GM12878 (cell line): ENCODE results near the gene NCKAP5. TPM values are rescaled to one million over a fixed set of nuclear protein-coding genes. Genes with fewer than 3 reads are reported as not detected.

ENCODE experiments used
- ATAC-seq: fragments of 200-7000 bp; cut with Tn5 transposase; 3 replicates; pipeline ENCODE4 v1.9.1; 2020; ENCODE audit warnings: mild to moderate bottlenecking, moderate library complexity
- BruUV-seq: library from RNA; stranded (reverse); fragments of 400-500 nt; replicated peaks from 2 replicates; lab custom pipeline; 2021; lab: Mats Ljungman, UMichigan
- CTCF ChIA-PET: fragments of 300-600 bp; sonication (Branson Sonifier 250); formaldehyde crosslinking; extraction: SDS; loops from one replicate; lab custom pipeline; 2021; ENCODE audit warnings: inconsistent platforms; lab: Yijun Ruan, JAX
- POLR2A ChIA-PET: fragments of 350-600 bp; formaldehyde crosslinking; extraction: SDS; loops from one replicate; lab custom pipeline; 2021; ENCODE audit warnings: inconsistent platforms; lab: Charles Lee
- RAD21 ChIA-PET: fragments of 300-600 bp; sonication (Branson Sonifier 250); formaldehyde crosslinking; loops from one replicate; lab custom pipeline; 2023; ENCODE audit warnings: antibody characterized with exemption; ENCODE audit not compliant: unreplicated experiment; lab: Charles Lee
- SMC1A ChIA-PET: fragments of 300-600 bp; sonication (Branson Sonifier 250); formaldehyde crosslinking; loops from one replicate; lab custom pipeline; 2023; ENCODE audit not compliant: unreplicated experiment, uncharacterized antibody; lab: Charles Lee
- DNase-seq: peaks from one replicate; pipeline ENCODE4 v3.0.0-alpha.2; 2011; ENCODE audit warnings: low read depth, low spot score
- FAIRE-seq: peaks from 3 replicates; lab custom pipeline; 2011; peaks lifted over from hg19 to GRCh38; lab: Jason Lieb, UNC
- H2AFZ ChIP-seq: 2 replicates; pipeline ENCODE4 v1.6.0; 2011; ENCODE audit warnings: low read depth, low read length, control low read depth; ENCODE audit not compliant: control insufficient read depth
- H3K27ac ChIP-seq: 2 replicates; pipeline ENCODE4 v1.5.1; 2011; ENCODE audit warnings: control low read depth; ENCODE audit not compliant: control insufficient read depth, insufficient read depth
- H3K27me3 ChIP-seq, 2 experiments: replicated peaks in 1 of 2; 2 replicates each; pipeline versions ENCODE4 v1.6.0 to v1.6.1; 2011; ENCODE audit warnings: low read length in 1 of 2; ENCODE audit not compliant: control insufficient read depth in 2 of 2, insufficient read depth in 2 of 2
- H3K36me3 ChIP-seq, 2 experiments: 2 replicates each; pipeline ENCODE4 v1.5.1; 2011; ENCODE audit warnings: low read length in 1 of 2; ENCODE audit not compliant: control insufficient read depth in 2 of 2, insufficient read depth in 2 of 2
- H3K4me1 ChIP-seq: 2 replicates; pipeline ENCODE4 v1.6.1; 2011; ENCODE audit warnings: mild to moderate bottlenecking, low read length, moderate library complexity, mixed read lengths; ENCODE audit not compliant: control insufficient read depth, insufficient read depth
- H3K4me2 ChIP-seq: 2 replicates; pipeline ENCODE4 v1.6.0; 2011; ENCODE audit warnings: control low read depth; ENCODE audit not compliant: control insufficient read depth, insufficient read depth
- H3K4me3 ChIP-seq: fragments of 200-600 bp; sonication (generic); 2 replicates; pipeline ENCODE4 v1.5.1; 2016
- H3K79me2 ChIP-seq: 2 replicates; pipeline ENCODE4 v1.6.0; 2011; ENCODE audit warnings: low read length; ENCODE audit not compliant: control insufficient read depth, insufficient read depth
- H3K9ac ChIP-seq: 2 replicates; pipeline ENCODE4 v1.8.0; 2011; ENCODE audit warnings: low read length, control low read depth, mixed read lengths; ENCODE audit not compliant: control insufficient read depth, insufficient read depth
- H3K9me3 ChIP-seq: replicated peaks from 3 replicates; pipeline ENCODE4 v1.5.1; 2011; ENCODE audit warnings: mild to moderate bottlenecking, low read length; ENCODE audit not compliant: control insufficient read depth, insufficient read depth
- H4K20me1 ChIP-seq: 2 replicates; pipeline ENCODE4 v1.6.0; 2011; ENCODE audit not compliant: control insufficient read depth, insufficient read depth
- ATF7 ChIP-seq: fragments of 450-650 bp; IDR thresholded peaks from 2 replicates; pipeline ENCODE4 v1.6.1; 2016; ENCODE audit warnings: low read depth, mild to moderate bottlenecking
- CEBPB ChIP-seq, 2 experiments: fragments of 150-350 bp in 1 of 2; IDR thresholded peaks; 2 replicates each; pipeline ENCODE4 v1.6.1; 2012 to 2014; ENCODE audit warnings: low read depth in 2 of 2, low read length in 2 of 2, borderline replicate concordance in 1 of 2, inconsistent platforms in 1 of 2
- EGR1 ChIP-seq, 2 experiments: IDR thresholded peaks; 1 replicate in 1 of 2; 2 replicates in 1 of 2; pipeline ENCODE4 v1.6.1; 2011 to 2012; ENCODE audit warnings: low read depth in 2 of 2, low read length in 2 of 2, borderline replicate concordance in 1 of 2, mild to moderate bottlenecking in 1 of 2, moderate library complexity in 1 of 2
- FOXK2 ChIP-seq: fragments of 450-650 bp; IDR thresholded peaks from 2 replicates; pipeline ENCODE4 v1.6.1; 2017; ENCODE audit warnings: mild to moderate bottlenecking, moderate library complexity
- HDAC2 ChIP-seq: fragments of 200-600 bp; sonication (generic); IDR thresholded peaks from 2 replicates; pipeline ENCODE4 v1.6.1; 2017
- NR2F1 ChIP-seq: fragments of 450-650 bp; conservative IDR thresholded peaks from 2 replicates; pipeline ENCODE4 v1.6.1; 2017; ENCODE audit warnings: mild to moderate bottlenecking
- SMAD1 ChIP-seq: fragments of 450-650 bp; IDR thresholded peaks from 2 replicates; pipeline ENCODE4 v1.6.1; 2018; ENCODE audit warnings: mild to moderate bottlenecking, low read depth; ENCODE audit not compliant: partially characterized antibody
- WGBS: methylation state at CpG from one replicate; pipeline ENCODE4 v1.1.6; 2016; ENCODE audit warnings: low lambda C conversion rate; ENCODE audit not compliant: insufficient replicate concordance, insufficient coverage; ENCODE audit errors: missing lambda C conversion rate; 5-methylcytosine and 5-hydroxymethylcytosine counted together
- in situ Hi-C: fragments of 300-500 bp; cut with MboI; formaldehyde crosslinking; loops from 9 replicates; pipeline ENCODE4 v1.14.3; 2018; ENCODE audit warnings: mixed read lengths
- intact Hi-C: fragments of 100-400 bp; cut with micrococcal nuclease; formaldehyde crosslinking; loops from one replicate; pipeline ENCODE4 v1.14.2; 2022; ENCODE audit not compliant: unreplicated experiment
- polyA plus RNA-seq, 11 experiments: library from polyadenylated mRNA; depleted of rRNA in 4 of 11; unstranded in 6 of 11; stranded (reverse) in 5 of 11; fragments of >200 nt; fragmentation: Nextera tagmentation in 4 of 11; fragmentation: Illumina TruSeq in 1 of 11; extraction: Ambion mirVana in 4 of 11; extraction: Trizol in 1 of 11; gene quantifications; 1 replicate in 1 of 11; 2 replicates in 10 of 11; pipeline versions ENCODE4 v1.2.1 to v1.2.3, GENCODE V29; 2011 to 2016; ENCODE audit warnings: inconsistent platforms in 2 of 11, missing spikeins in 2 of 11, low read depth in 1 of 11
- total RNA-seq, 4 experiments: library from RNA; depleted of rRNA in 3 of 4; stranded (reverse); fragments of >200 nt in 3 of 4; fragmentation: Illumina TruSeq in 1 of 4; extraction: Trizol in 1 of 4; gene quantifications; 2 replicates each; pipeline versions ENCODE4 v1.2.1 to v1.2.3, GENCODE V29; 2013 to 2021
- TF ChIP-seq, protein P1 (sequence below): fragments of 150-350 bp; IDR thresholded peaks from 2 replicates; pipeline ENCODE4 v1.6.1; 2014; ENCODE audit warnings: mild to moderate bottlenecking, low read depth, low read length
- TF ChIP-seq, protein P2 (sequence below): IDR thresholded peaks from 2 replicates; pipeline ENCODE4 v1.6.1; 2011; ENCODE audit warnings: borderline replicate concordance, low read depth, mild to moderate bottlenecking, moderate library complexity, low read length; ENCODE audit not compliant: insufficient read depth, poor library complexity, severe bottlenecking

The NCKAP5 gene
- total and polyA plus RNA-seq, 10 of the 15 experiments (the other 5 are each of a cell fraction or from before 2014, with no cell fraction given): 0.06 to 0.44 (median 0.16) TPM

DNA sequence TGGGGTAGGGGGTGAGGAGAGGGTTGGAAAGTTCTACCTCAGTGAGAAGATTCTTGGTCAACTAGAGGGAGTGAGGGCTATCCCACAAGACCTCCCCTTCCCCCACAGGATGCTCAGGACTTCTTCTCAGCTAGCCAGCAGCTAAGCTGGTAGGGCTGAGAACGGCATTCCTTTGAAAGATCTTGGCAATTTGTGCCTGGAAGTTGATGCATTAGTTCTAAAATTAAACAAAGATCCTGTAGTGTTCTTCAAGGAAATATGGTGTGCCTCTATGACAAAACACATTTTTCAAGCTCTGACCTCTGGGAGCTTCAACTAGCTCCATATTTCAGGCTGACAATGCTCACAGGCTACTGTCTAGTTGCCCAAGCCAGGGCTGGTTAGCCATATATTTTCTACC is 900.6 kb downstream of the NCKAP5 start:
- BruUV-seq: no TSS peak

DNA sequence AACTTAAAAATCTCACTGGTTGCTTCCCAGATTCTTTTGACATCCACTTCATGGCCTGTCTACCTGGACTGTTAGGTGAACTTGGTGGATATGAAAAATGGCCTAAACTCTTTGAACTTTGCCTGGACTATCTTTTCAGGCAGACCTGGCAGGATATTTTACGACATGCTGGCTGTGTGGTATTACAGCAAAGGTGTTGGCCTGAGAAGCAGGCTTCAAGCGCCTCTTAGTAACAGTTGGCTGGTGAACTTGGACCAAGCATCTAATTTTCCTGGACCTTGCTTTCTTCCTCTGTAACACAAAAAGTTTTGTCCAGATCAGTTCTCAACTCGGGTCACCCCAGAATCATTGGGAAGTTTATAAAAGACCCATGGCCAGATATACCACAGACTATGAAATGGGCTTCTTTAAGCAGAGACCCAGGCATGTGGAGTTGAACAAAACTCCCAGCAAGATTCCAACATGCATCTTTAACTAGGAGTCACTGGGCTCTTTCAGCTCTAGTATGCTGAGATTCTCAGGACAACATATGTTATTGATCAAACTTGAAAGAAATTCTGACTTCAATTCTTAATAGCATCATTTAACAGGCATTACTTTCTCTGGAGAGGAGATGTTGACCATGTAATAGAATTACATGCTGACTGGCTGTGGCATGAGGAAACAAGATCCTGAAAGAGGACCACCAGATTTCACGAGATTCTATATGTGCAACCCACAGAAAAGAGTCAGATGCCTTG is 902.7 kb downstream of the NCKAP5 start:
- H3K4me2 ChIP-seq: no peak overlapping the region
- no peak overlapping the region for H2AFZ ChIP-seq
- DNase-seq (no peak), ATAC-seq (no peak), FAIRE-seq (no peak)
- no peaks in the 10 kb centered on the region for H3K36me3 ChIP-seq
- no peak overlapping the region for H3K27ac ChIP-seq
- H3K27me3 ChIP-seq: peaks cover 2 to 3% of the 10 kb centered on the region in 2 experiments
- no TSS peak for BruUV-seq
- CTCF ChIA-PET: interaction anchor here (1.2 kb wide), 1 partner anchor 118 kb away, joined by 4 read pairs; no protein-coding TSS in a partner anchor
- H3K79me2 ChIP-seq: no peaks in the 10 kb centered on the region
- POLR2A ChIA-PET: no interaction called here
- TF ChIP-seq FOXK2: no peak
- no peak for TF ChIP-seq EGR1 (IDR thresholded peaks at IDR 0.05; ENCODE audit: borderline replicate concordance in 1 of 2, low read depth in 2 of 2, low read length in 2 of 2)
- TF ChIP-seq, protein P1, sequence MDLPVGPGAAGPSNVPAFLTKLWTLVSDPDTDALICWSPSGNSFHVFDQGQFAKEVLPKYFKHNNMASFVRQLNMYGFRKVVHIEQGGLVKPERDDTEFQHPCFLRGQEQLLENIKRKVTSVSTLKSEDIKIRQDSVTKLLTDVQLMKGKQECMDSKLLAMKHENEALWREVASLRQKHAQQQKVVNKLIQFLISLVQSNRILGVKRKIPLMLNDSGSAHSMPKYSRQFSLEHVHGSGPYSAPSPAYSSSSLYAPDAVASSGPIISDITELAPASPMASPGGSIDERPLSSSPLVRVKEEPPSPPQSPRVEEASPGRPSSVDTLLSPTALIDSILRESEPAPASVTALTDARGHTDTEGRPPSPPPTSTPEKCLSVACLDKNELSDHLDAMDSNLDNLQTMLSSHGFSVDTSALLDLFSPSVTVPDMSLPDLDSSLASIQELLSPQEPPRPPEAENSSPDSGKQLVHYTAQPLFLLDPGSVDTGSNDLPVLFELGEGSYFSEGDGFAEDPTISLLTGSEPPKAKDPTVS: no peak
- no peak for TF ChIP-seq HDAC2
- TF ChIP-seq, protein P2, sequence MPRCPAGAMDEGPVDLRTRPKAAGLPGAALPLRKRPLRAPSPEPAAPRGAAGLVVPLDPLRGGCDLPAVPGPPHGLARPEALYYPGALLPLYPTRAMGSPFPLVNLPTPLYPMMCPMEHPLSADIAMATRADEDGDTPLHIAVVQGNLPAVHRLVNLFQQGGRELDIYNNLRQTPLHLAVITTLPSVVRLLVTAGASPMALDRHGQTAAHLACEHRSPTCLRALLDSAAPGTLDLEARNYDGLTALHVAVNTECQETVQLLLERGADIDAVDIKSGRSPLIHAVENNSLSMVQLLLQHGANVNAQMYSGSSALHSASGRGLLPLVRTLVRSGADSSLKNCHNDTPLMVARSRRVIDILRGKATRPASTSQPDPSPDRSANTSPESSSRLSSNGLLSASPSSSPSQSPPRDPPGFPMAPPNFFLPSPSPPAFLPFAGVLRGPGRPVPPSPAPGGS: no peak
- TF ChIP-seq SMAD1: no peak
- no peak for TF ChIP-seq NR2F1
- no peak for TF ChIP-seq ATF7
- no peaks in the 10 kb centered on the region for H4K20me1 ChIP-seq
- SMC1A ChIA-PET: interaction anchor here (1.0 kb wide), 1 partner anchor 505 kb away, joined by 3 read pairs; no protein-coding TSS in a partner anchor
- intact Hi-C loops (no loop called here), in situ Hi-C loops (no loop called here)
- RAD21 ChIA-PET: no interaction called here
- H3K4me1 ChIP-seq: no peaks in the 10 kb centered on the region
- H3K9me3 ChIP-seq: no peaks in the 10 kb centered on the region
- no peak overlapping the region for H3K4me3 ChIP-seq
- no peak overlapping the region for H3K9ac ChIP-seq
- WGBS: 13% methylated on average over 4 of the region's 4 CpGs

More for the DNA sequence above, 900.6 kb downstream of the NCKAP5 start:
- H3K9ac ChIP-seq: no peak overlapping the region
- H3K27ac ChIP-seq: no peak overlapping the region
- H3K4me3 ChIP-seq: no peak overlapping the region
- ChIA-PET RAD21 (interaction anchor here (1.4 kb wide), 1 partner anchor 504 kb away, joined by 4 read pairs; no protein-coding TSS in a partner anchor), POLR2A (interaction anchor here (0.6 kb wide), 1 partner anchor 392 kb away, joined by 3 read pairs; no protein-coding TSS in a partner anchor), SMC1A (interaction anchor here (1.4 to 1.5 kb wide), 2 partner anchors 9 to 26 kb away, joined by 4 read pairs; no protein-coding TSS in a partner anchor), CTCF (interaction anchor here (1.0 to 1.5 kb wide), 2 partner anchors 9 to 506 kb away, joined by 3 to 6 read pairs; no protein-coding TSS in a partner anchor)
- no peak for FAIRE-seq
- H3K4me2 ChIP-seq: no peak overlapping the region
- no peak overlapping the region for H2AFZ ChIP-seq
- DNase-seq: no peak
- no peaks in the 10 kb centered on the region for H3K9me3 ChIP-seq
- no peaks in the 10 kb centered on the region for H3K36me3 ChIP-seq
- H4K20me1 ChIP-seq: no peaks in the 10 kb centered on the region
- H3K79me2 ChIP-seq: no peaks in the 10 kb centered on the region
- ATAC-seq: no peak
- H3K4me1 ChIP-seq: no peaks in the 10 kb centered on the region
- intact Hi-C loops: no loop called here
- H3K27me3 ChIP-seq: peaks cover 5 to 6% of the 10 kb centered on the region in 2 experiments
- WGBS: 0% methylated on average over 1 of the region's 1 CpG
- in situ Hi-C loops: no loop called here
- no peak for TF ChIP-seq CEBPB (IDR thresholded peaks at IDR 0.05; ENCODE audit: borderline replicate concordance in 1 of 2, low read depth in 2 of 2, low read length in 2 of 2)
